GM18861 (cell line): ENCODE data around the gene SDK1.
"Not testable (repeated sequence)": the region's sequence is repeated elsewhere in the genome, so short reads cannot be mapped to it uniquely, and the experiment has no call there.

Source experiments
- ATAC-seq: cut with Tn5 transposase; IDR thresholded peaks from one replicate; pipeline ENCODE4 v1.9.1; 2021; ENCODE audit not compliant: unreplicated experiment

The SDK1 gene

DNA sequence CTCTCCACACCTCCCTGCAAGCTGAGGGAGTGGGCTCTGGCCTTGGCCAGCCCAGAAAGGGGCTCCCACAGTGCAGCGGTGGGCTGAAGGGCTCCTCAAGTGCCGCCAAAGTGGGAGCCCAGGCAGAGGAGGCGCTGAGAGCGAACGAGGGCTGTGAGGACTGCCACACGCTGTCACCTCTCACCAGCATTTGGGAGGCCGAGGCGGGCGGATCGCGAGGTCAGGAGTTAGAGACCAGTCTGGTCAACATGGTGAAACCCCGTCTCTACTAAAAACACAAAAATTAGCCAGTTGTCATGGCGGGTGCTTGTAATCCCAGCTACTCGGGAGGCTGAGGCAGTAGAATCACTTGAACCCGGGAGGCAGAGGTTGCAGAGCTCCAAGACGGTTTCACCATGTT, 1013.3 kb downstream of the SDK1 start:
- not testable (repeated sequence) for ATAC-seq
